ENCODE measurements around the gene CHD5.
A peak's percentile ranks its signal among the peaks of the same experiment; 100 is the strongest.

The CHD5 gene

DNA sequence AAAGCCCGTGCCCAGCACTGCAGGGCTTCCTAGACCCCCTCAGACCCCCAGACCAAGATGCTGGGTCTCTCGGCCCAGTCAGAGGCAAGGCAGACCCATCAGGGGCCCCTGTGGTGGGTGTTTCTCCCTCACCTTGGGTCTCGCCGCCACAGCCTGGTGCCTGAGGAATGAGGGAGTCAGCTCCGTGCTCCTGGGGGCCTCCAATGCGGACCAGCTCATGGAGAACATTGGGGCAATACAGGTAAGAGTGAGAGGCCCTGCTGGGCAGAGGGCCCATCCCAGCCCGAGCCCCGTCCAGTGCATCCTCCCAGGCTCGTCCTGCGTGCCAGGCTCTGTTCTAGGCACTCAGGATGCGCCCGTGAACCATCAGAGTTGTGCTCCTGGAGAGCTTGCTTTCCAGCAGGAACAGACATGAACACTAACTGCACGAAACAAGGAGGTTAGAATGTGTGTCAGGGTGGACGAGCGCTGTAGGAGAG, 83.0 kb downstream of the CHD5 start:
- no peak for DNase-seq

DNA sequence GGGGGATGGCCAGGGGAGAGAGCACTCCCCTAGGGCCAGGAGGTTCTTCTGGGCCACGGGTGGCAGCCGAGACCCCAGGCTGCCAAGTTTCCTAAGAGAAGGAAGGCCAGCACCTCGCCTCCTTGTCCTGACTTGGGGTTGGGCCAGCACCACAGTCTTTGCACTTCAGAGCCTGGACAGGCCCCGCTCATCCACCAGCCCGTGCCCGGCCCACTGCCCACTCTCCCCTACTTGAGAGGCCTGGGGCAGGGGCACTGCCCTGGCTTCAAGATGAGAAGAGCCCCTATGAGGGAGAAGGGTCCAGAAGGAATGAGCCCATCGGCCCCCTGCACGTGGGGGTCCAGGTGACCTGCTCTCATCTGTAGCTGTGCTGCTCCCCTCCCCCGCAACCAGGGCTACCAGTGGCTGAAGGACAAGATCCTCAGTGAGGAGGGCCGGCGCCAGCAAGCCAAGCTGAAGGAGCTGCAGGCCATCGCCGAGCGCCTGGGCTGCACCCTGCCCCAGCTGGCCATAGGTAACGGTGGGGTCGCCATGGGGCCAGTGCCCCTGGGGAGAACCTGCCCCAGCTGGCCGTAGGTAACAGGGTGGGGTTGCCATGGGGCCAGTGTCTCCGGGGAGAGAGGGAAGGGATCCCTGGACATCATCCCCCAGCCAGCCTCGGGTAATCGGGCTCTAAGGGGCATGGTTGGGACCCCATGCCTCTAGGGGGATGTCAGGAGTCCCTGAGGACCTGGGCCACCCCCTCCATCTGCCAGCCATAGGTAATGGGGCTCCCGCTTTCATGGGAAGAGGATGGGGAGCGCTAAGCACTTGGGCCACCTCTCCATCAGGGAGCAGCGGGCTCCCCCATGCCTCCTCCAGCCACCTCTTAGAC, 83.6 kb downstream of the CHD5 start:
- no peak for DNase-seq

DNA sequence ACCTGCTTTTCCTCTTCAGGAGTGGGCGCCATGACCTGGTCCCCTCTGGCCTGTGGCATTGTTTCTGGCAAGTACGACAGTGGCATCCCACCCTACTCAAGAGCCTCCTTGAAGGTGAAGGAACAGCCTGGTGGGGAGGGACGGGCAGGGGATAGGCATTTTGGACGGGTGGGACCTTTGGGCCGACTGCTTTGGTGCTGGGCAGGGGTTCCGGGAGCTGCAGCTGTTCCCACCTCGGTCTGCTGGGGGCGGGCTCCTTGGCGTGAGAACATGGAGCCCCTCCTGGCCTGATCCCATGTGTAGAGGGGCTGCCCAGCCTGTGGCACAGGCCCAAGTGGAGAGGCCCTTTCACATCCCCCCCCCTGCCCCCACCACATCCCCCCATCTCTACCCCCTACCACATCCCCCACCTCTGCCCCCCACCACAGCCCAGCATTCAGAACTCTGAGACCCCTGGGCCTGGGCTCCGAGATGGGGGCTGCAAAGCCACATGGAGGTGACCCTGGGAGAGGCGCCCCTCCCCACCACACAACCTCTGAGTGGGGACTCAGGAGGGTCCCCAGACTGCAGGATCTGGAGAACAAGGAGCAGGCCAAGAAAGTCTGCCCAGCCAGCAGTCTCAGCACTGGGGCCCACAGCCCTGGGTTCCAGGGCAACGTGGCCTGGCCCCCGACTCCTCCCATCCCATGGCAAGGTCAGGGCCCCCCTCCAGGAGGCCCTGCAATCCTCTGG, 84.4 kb downstream of the CHD5 start:
- no peak for DNase-seq

DNA sequence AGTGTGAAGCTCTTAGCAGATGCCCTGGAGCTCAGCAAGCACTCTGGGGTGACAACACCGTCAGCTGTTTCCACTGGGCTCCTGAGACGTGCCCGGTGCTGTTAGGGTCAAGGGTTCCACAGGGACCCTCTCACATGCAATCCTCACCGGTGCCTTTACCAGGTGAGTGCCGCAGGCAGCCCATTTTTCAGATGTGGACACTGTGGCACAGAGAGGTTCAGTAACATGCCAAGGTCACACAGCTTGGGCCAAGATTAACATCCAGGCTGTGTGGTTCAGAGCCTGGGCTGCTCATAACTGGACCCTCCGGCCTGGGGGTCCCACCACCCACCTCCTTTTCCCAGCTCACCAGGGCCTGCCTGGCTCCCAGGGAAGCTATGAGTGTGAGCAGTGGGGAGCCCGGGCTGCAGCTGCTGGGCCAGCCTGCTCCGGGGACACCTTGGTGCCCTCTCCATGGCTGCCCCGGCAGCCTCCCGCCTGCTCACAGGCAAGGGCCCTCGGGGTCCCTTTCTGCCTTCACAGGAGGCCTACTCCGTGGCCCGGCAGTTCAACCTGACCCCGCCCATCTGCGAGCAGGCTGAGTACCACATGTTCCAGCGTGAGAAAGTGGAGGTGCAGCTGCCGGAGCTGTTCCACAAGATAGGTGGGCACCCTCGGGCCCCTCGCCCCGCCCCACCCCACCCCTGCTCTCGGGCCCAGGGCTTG, 85.2 kb downstream of the CHD5 start:
- DNase-seq = no peak

DNA sequence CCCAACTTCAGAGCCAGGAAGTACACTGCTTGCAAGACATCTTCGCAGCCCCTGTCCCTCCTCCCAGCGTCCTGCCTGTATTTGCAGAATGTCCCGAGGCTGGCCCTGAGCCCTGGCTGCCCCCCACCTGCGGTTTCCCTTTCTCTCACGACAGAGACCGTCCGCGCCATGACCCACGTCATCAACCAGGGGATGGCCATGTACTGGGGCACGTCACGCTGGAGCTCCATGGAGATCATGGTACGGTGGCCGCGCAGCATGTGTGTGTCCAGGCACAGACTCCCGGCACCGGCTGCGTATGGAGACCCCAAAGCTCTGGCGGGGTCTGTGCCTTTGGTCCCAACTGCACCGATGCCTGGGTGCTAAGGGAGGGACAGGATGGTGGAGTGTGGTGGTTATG, 85.9 kb downstream of the CHD5 start:
- DNase-seq = no peak

DNA sequence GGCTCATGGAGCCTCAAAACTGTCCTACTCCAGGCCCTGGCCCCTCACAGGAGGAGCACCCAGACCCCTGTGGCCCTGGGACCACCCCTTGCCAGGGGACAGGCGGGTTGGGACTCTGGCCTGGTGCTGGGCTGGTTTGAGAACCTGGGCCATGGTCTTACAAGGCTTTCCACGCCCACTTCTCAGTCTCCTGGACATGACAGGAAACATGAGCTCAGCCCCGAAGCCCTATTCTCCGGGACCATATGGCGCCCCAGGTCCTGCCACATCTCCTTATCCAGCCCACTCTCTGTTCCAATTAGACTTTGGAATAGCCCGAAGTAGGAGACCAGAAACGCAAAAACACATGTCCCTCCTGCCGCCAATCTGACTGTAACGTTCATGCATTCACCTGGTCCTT, 86.5 kb downstream of the CHD5 start:
- DNase-seq = no peak

DNA sequence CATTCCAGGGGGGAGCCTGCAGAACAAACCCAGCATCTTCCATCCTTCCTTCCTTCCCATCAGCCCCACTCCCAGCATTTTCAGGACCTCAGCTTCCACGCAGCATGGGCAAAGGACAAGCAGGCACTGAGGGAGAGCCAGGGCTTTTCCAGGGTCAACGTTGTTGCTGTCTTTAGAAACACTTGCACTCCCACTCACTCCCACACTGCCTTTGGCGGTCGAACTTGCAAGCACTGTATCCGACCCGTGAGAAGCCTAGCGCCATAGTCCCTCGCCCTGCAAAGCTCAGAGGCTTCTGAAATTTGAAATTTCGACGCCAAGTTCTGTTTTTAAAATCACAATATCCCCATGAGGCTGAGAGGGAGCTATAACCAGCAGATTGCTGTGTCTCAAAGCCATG, 87.0 kb downstream of the CHD5 start:
- no peak for DNase-seq

DNA sequence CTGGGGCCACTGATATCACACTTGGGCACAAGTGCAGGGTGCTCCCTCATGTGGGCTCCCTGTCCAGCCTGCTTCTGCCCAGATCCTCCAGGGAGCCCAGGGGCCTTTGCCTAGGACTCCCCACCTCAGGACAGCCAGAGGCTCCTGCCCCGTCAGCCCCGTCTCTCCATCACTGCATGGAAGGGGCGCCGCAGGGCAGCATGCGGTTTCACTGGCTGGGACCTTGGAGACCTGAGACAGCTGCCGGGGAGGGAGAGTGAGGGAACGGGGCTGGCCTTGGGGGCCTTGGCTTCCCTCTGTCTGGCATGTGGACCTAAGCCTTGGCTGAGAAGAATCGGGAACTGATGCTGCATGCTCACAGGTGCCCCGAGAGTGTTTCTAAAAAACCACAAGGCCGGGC, 87.9 kb downstream of the CHD5 start:
- DNase-seq = no peak

DNA sequence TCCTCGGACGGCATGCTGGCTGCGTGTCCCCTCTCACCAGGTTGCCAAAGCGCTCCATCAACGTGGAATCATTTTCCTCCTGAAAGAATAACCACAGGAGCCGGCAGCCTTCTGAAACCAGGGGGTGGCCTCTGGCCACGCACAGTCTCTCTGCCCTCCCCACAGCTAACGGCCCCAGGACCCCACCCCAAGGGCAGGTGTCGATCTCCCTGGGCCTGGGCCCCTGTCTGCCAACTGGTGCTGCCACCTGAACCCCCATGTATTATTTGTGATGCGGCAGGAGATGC, 88.4 kb downstream of the CHD5 start:
- DNase-seq = no peak

DNA sequence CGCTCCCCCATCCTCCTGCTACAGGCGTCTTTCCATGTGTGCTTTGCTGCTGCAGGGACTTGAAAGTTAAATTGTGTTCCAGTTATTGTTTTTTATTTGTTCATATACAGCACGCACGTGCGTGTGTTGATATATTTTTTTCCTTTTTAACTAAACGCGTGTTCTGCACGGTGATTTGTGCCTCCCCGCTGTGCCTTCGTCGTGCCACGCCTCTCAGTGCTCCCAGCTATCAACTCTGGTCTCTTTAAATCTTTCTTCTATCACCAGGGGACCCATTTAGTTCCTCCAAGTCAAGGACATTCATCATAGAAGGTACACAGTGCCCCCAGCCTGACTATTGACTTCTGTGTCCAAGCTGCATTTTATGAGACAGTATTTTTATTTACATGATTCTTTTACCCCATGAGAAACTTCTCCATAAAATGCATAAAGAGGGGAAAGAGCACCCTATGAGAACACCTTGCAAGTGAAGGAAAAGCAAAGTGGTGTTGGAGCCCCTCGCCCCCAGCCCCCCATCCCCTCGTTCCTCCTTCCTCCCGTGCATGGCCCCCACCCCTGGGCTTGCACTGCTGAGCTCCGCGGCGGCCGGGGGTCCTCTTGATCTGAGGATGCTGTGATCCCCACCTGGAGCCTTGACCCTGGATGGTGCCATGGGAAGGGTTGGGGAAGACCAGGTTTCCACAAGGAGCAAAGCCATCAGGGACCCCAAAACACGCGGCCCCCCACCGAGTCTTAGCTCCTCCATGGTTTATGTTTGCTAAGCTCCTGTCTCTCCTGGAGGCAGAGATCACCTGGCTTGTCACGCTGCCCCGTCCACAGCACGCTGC, 88.9 kb downstream of the CHD5 start:
- no peak for DNase-seq

DNA sequence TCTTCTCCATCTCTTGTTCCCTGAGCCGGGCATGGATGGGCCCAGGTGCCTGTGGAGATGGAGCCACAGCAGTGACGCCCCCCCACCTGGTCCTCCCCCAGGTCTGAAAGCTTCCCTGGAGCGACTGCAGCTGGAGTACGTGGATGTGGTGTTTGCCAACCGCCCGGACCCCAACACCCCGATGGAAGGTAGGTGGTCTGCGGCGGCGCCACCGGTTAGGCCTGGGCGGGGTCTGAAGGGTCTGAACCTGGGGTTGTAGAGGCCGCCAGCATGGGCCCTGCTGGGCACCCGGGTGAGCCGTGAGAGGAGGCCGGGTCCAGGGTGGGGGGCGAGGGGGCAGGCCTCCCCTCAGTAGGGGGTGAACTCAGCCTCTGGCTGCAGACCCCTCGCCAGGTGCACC, 89.8 kb downstream of the CHD5 start:
- no peak for DNase-seq

DNA sequence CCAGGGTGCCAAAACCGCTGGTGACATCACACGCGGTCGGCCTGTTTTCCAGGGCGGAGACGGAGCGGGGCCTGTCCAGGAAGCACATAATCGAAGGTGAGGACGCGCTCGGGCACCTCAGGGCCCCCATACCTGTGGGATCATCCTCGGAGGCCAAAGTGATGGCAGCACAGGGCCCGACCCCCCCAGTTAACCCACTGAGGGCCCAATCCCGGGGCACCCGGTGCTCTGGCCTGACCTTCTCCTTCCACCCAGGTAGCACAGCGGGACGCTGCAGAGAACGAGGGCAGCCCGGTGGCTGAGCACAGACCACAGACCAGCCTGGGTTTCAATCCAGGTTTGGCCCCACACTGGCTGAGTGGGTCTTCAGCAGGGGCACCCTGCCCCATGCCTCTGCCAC, 91.2 kb downstream of the CHD5 start:
- no peak for DNase-seq

DNA sequence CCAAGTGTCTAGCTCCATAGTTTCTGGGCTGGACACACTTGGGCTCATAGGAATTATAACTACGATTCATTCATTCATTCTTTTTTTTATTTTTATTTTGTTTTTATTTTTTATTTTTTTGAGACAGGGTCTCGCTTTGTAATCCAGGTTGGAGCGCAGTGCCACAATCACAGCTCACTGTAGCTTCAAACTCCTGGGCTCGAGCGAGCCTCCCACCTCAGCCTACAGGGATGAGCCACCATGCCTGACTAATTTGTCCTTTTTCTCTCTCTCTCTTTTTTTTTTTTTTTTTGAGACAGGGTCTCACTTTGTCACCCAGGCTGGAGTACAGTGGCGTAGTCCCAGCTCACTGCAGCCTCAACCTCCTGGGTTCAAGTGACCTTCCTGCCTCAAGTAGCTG, 92.2 kb downstream of the CHD5 start:
- no peak for DNase-seq

DNA sequence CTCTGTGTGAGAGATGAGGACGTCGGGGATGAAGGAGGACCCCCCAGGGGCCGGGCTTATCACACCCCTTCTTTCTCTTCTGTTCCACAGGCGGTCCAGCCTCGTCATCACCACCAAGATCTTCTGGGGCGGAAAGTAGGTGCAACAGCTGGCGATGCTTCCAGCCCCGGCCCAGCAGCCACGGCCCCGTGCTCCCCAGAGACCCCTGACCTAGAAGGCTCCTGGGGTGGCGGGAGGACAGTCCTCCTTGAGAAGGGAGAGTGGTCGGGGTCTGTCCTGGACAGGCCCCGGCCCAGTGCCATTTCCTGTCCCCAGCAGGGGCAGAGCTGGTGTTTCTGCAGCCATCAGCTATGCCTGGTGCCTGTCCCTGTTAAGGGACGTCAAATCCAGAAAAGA, 92.7 kb downstream of the CHD5 start:
- DNase-seq = no peak

DNA sequence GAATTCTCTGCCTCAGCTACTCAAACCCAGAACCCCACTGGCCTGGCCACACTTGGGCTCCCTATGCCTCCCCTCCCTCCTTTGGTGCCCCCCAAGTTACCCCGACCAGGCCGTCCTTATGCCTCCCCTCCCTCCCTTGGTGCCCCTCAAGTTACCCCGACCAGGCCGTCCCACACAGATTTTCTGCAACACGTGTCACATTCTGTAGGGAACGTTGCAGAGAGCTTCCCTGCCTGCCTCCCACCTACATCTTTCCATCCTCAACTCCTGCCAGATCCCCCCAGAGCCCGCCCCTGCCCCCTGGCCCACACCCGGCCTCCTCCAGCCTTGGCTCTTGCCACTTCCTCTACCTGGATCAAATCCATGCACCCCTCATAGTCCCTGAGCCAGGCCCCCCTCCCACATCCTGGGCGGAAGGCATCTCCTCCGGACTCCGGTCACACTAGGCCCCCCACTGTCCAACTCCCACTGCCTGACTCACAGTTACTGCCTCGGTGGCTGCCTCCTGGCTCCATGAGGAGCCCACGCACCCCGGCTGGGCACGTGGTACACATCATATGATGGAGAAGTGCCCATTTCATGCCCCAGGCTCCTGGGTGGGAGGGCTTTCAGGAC, 93.3 kb downstream of the CHD5 start:
- no peak for DNase-seq

DNA sequence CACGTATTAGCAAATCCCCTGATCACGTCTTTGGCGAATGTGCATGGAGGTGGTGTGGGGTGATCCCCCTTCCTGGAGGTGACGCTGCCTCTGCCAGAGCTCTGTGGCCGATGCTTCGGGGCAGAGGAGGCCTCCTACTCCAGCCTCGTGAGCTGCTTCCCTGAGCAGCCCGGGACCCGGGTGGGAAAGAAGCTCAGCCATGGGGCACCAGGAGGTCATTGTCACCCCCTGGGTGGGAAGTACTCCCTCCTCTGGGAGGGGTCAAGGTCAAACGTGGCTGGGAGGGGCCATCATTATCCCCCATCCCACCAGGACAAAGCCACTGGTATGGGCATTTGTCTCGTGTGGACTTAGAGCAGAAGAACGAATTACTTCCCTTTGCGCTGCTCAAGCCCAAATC, 93.8 kb downstream of the CHD5 start:
- no peak for DNase-seq

DNA sequence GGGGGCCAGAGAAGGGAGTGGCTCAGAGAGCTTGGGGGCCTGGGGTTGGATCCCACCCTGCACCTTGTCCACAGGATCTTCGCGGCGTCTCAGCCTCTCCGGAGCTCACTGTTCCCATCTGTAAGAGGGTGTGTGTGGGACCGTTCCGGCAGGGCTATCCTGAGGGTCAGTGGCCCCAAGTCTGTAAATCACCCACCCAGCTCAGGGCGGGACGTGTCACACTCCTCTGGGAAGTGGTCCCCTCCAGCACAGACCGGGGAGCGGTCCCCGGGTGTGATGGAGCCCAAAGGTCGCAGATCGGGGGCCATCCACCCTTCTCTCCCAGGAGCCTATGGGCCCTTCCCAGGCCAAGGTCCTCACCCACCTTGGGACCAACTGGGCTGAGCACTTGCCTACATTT, 94.5 kb downstream of the CHD5 start:
- no peak for DNase-seq

DNA sequence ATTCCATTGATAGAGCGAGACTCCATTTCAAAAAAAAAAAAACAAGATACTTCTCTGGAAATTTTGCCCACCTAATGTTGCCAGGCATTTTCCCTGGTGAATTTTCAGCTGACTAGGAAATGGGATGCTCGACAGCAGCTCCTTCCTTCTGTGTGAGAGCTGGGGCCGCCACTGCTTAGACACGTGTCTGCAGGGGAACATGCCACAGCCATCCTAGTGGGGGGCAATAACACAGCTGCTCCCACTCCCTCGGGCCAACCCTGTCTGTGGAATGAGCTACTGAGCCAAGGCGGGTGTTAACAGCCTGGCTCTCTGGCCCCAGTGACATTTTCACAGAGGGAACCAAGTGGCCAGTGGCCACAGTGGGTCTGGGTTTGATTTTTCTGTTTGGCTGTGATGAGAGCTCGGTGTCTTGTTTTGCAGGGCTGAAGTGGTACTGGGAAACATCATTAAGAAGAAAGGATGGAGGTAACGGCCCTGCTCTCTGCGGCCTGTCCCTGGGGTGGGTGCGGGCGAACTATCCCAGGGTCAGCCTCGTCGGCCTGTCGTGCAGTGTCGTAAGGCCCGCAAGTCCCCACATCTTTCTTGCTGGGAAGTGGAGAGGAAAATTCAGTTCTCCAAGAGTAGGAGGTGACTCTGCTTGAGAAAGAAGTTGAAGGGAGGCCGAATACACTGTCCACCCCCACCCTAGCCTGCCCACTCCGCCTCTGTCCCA, 95.2 kb downstream of the CHD5 start:
- DNase-seq = no peak

DNA sequence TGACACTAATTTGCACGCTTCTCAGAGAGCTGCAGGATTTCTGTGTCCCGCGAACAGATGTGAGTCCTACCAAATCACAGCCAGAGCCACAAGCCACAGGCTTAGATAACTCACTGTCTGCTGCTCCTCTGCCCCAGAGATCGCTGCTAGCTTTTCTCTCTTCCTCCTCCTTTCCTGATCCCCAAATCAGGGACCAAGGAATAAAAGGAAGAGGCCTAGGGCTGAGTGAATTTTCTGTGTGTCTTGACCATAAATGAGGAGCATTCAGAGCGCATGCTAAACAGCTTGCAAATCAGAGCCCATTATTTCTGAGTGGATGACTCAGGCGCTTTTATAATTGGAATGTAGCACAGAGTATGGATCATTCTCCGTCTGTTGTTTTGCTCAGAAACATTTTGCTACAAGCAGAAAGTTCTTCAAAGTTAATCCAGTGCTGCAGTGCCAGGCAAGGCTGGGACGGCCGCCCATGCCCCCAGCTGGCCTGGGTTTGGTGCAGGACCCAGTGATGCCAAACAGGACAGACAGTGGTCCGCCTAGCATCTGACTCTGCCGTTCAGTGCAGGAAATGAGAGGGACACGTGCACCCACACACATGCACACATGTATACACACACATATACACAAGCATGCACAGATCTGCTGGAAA, 96.2 kb downstream of the CHD5 start:
- DNase-seq = peak; percentile 30

DNA sequence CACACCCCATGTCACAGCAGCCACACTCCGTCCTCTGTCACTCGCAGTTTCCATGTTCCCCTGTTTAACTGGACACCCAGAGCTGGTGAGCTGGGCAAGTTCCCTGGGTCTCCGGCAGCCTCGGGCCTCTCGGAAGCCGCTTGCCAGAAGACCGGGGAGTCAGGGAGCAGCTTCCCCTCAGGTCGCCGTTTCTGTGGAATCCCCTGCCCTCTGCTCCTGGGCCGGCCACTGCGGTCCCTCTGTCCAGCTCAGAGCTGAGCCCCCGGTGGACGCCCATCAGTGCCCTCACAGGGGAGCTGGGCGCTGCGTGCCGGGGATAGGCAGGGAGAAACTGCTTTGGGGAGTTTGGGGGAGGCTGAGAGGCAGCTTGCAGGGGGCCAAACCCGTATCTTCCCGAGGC, 96.7 kb downstream of the CHD5 start:
- DNase-seq = no peak

DNA sequence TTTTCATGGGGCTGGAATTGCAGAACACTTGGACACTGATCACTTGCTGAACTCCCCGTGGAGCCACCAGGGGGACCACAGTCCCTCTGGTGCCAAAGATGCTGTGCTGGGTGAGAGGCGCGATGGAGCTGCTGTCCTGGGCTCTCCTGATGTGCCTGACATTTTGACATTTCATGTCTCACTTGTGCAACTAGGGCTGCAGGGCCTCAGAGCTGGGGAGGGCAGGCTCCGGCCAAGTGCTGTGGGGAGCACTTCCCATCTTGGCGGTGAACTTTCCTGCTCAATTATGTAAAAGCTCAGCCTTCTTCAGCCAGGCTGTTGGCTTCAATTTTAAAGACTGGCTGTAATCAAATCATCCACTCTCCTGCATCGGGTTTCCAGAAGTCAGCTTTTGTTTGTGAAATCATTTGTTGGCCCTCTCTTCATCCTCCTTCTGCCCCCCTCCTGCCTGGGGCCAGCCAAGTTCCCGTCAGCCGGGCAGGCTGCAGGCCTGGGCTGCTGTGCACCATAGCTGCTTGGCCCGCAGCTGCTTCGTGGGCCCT, 97.6 kb downstream of the CHD5 start:
- DNase-seq = peak; percentile 8

Data from fibroblast of skin of scalp (primary cell).